Endothelial cell of umbilical vein (primary cell): Measurements from ENCODE around the gene KCNA2. TPM values are rescaled to one million over a fixed set of nuclear protein-coding genes. Genes with fewer than 3 reads are reported as not detected.

Experiments
- BruUV-seq: library from RNA; stranded (reverse); fragments of 400-500 nt; replicated peaks from 2 replicates; lab custom pipeline; 2021; lab: Mats Ljungman, UMichigan
- CTCF ChIA-PET: fragments of 300-600, 350-600 bp; sonication (Branson Sonifier 250); formaldehyde crosslinking; loops from one replicate; lab custom pipeline; 2021; ENCODE audit warnings: antibody characterized with exemption, inconsistent platforms; lab: Charles Lee
- POLR2A ChIA-PET: fragments of 300-600, 350-600 bp; sonication (Branson Sonifier 250); formaldehyde crosslinking; loops from one replicate; lab custom pipeline; 2021; ENCODE audit warnings: antibody characterized with exemption, inconsistent platforms; lab: Charles Lee
- DNase-seq: peaks from one replicate; pipeline ENCODE4 v3.0.0-alpha.2; 2011; ENCODE audit warnings: low read depth, low spot score
- FAIRE-seq: peaks from 2 replicates; lab custom pipeline; 2011; peaks lifted over from hg19 to GRCh38; lab: Jason Lieb, UNC
- H2AFZ ChIP-seq: 2 replicates; pipeline ENCODE4 v1.6.0; 2012; ENCODE audit warnings: low read depth, low read length, control low read depth, inconsistent platforms
- H3K27ac ChIP-seq: 2 replicates; pipeline ENCODE4 v1.5.1; 2011; ENCODE audit warnings: low read depth, mild to moderate bottlenecking, control low read depth, low read length, moderate library complexity; ENCODE audit not compliant: insufficient read depth
- H3K27me3 ChIP-seq, 2 experiments: 2 replicates each; pipeline versions ENCODE4 v1.6.0 to v1.6.1; 2011; ENCODE audit warnings: low read length in 2 of 2, mixed read lengths in 1 of 2; ENCODE audit not compliant: control insufficient read depth in 2 of 2, insufficient read depth in 2 of 2
- H3K36me3 ChIP-seq, 2 experiments: 2 replicates in 1 of 2; 3 replicates in 1 of 2; pipeline ENCODE4 v1.5.1; 2011; ENCODE audit warnings: low read length in 2 of 2, mild to moderate bottlenecking in 1 of 2, moderate library complexity in 1 of 2; ENCODE audit not compliant: control insufficient read depth in 2 of 2, insufficient read depth in 2 of 2; ENCODE audit errors: extremely low read depth in 1 of 2
- H3K4me1 ChIP-seq: 3 replicates; pipeline ENCODE4 v1.5.1; 2011; ENCODE audit warnings: mild to moderate bottlenecking, low read length; ENCODE audit not compliant: control insufficient read depth, insufficient read depth; ENCODE audit errors: extremely low read depth
- H3K4me2 ChIP-seq: 2 replicates; pipeline ENCODE4 v1.6.1; 2011; ENCODE audit warnings: low read length, control low read depth, mixed read lengths; ENCODE audit not compliant: insufficient read depth
- H3K4me3 ChIP-seq, 3 experiments: fragments of 200-600 bp in 1 of 3; sonication (generic), shearing (Covaris generic) in 1 of 3; replicated peaks in 1 of 3; 2 replicates each; pipeline ENCODE4 v1.5.1; 2011 to 2016; ENCODE audit warnings: control low read depth in 3 of 3, low read length in 3 of 3, mild to moderate bottlenecking in 2 of 3, inconsistent platforms in 1 of 3, low read depth in 1 of 3, moderate library complexity in 1 of 3; ENCODE audit not compliant: insufficient read depth in 1 of 3
- H3K79me2 ChIP-seq: 2 replicates; pipeline ENCODE4 v1.6.0; 2012; ENCODE audit warnings: low read length, inconsistent platforms; ENCODE audit not compliant: control insufficient read depth, insufficient read depth
- H3K9ac ChIP-seq: replicated peaks from 2 replicates; pipeline ENCODE3; 2011; ENCODE audit warnings: low read length, control low read depth; ENCODE audit not compliant: insufficient read depth; ENCODE audit errors: extremely low read depth
- H3K9me1 ChIP-seq: replicated peaks from 3 replicates; pipeline ENCODE4 v1.6.0; 2011; ENCODE audit warnings: mild to moderate bottlenecking, low read length; ENCODE audit not compliant: control insufficient read depth, insufficient read depth; ENCODE audit errors: extremely low read depth
- H3K9me3 ChIP-seq: replicated peaks from 2 replicates; pipeline ENCODE4 v1.5.1; 2012; ENCODE audit warnings: low read length, inconsistent platforms; ENCODE audit not compliant: control insufficient read depth, insufficient read depth
- H4K20me1 ChIP-seq: replicated peaks from 2 replicates; pipeline ENCODE3; 2011; ENCODE audit warnings: mild to moderate bottlenecking, low read length; ENCODE audit not compliant: control insufficient read depth, insufficient read depth; ENCODE audit errors: extremely low read depth
- CTCF ChIP-seq, 2 donors: IDR thresholded peaks; 1 replicate in 1 of 2; 2 replicates in 1 of 2; pipeline ENCODE4 v1.5.1; 2011; ENCODE audit warnings: low read length in 2 of 2, mild to moderate bottlenecking in 2 of 2, moderate library complexity in 2 of 2, control low read depth in 1 of 2, inconsistent platforms in 1 of 2, low read depth in 1 of 2; ENCODE audit not compliant: insufficient read depth in 1 of 2; ENCODE audit errors: extremely low read depth in 1 of 2
- EZH2 ChIP-seq: IDR thresholded peaks from 2 replicates; pipeline ENCODE4 v1.6.1; 2012; ENCODE audit warnings: borderline replicate concordance, low read depth, mild to moderate bottlenecking, moderate library complexity, low read length, inconsistent platforms; ENCODE audit not compliant: severe bottlenecking
- FOS ChIP-seq: IDR thresholded peaks from 2 replicates; pipeline ENCODE4 v1.6.1; 2011; ENCODE audit warnings: mild to moderate bottlenecking, low read length, moderate library complexity, borderline replicate concordance; ENCODE audit not compliant: insufficient read depth
- GATA2 ChIP-seq: IDR thresholded peaks from 2 replicates; pipeline ENCODE4 v1.7.0; 2011; ENCODE audit warnings: low read depth, mild to moderate bottlenecking, moderate library complexity, mixed read lengths, low read length; ENCODE audit not compliant: insufficient read length, insufficient read depth
- JUN ChIP-seq: IDR thresholded peaks from 2 replicates; pipeline ENCODE4 v1.6.1; 2011; ENCODE audit warnings: borderline replicate concordance, low read depth; ENCODE audit not compliant: insufficient read length, insufficient read depth
- MAX ChIP-seq: IDR thresholded peaks from 2 replicates; pipeline ENCODE4 v1.6.1; 2011; ENCODE audit not compliant: insufficient read depth, insufficient read length
- MYC ChIP-seq: IDR thresholded peaks from one replicate; pipeline ENCODE4 v1.6.1; 2011; ENCODE audit warnings: mild to moderate bottlenecking, low read depth, low read length
- POLR2A ChIP-seq: IDR thresholded peaks from 2 replicates; pipeline ENCODE4 v1.6.1; 2012; ENCODE audit warnings: low read depth, mild to moderate bottlenecking, control low read depth, low read length
- POLR2AphosphoS5 ChIP-seq: IDR thresholded peaks from 2 replicates; pipeline ENCODE4 v1.6.1; 2012; ENCODE audit warnings: low read depth, mild to moderate bottlenecking, control low read depth, low read length, moderate library complexity; ENCODE audit not compliant: insufficient read depth
- dilution Hi-C: fragments of 300-500 bp; cut with MboI; formaldehyde crosslinking; loops from one replicate; pipeline ENCODE4 v1.15.0; 2019; ENCODE audit warnings: low sequenced_read_pairs; ENCODE audit not compliant: extremely low pct_ligation_motif_present
- intact Hi-C: fragments of 100-400 bp; cut with micrococcal nuclease; formaldehyde crosslinking; loops from one replicate; pipeline ENCODE4 v1.10.0; 2022
- polyA plus RNA-seq, 4 experiments: library from polyadenylated mRNA; depleted of rRNA in 3 of 4; stranded (reverse) in 3 of 4; unstranded in 1 of 4; fragments of >200 nt; gene quantifications; 2 replicates each; pipeline versions ENCODE4 v1.2.1 to v1.2.3, GENCODE V29; 2011 to 2012; ENCODE audit warnings: missing spikeins in 1 of 4
- total RNA-seq: library from RNA; stranded (reverse); gene quantifications from 2 replicates; pipeline ENCODE4 v1.2.3, GENCODE V29; 2021

The KCNA2 gene
- total and polyA plus RNA-seq, 2 donors (not counting 3 experiments of a cell fraction or from before 2014, with no cell fraction given): not detected

- intact Hi-C loops: loop anchor here (5.0 kb wide), 1 partner anchor 42 kb away; no protein-coding TSS in a partner anchor
- no peak overlapping the region for H3K4me3 ChIP-seq
- no peak overlapping the region for H3K4me2 ChIP-seq
- no peak overlapping the region for H3K27ac ChIP-seq
- TF ChIP-seq EZH2: no peak
- no peak for TF ChIP-seq GATA2
- no peak for TF ChIP-seq FOS
- ChIA-PET CTCF (interaction anchor here (1.0 to 3.5 kb wide), 3 partner anchors 14 to 161 kb away, joined by 3 to 18 read pairs (median 10); no protein-coding TSS in a partner anchor), POLR2A (no interaction called here)
- H3K4me1 ChIP-seq: no peaks in the 10 kb centered on the region
- H3K27me3 ChIP-seq: peaks cover 46 to 48% of the 10 kb centered on the region in 2 experiments
- no peaks in the 10 kb centered on the region for H3K9me1 ChIP-seq
- no peaks in the 10 kb centered on the region for H3K9me3 ChIP-seq
- no peaks in the 10 kb centered on the region for H4K20me1 ChIP-seq
- DNase-seq (no peak), FAIRE-seq (no peak)
- H3K79me2 ChIP-seq: no peaks in the 10 kb centered on the region
- dilution Hi-C loops: no loop called here
- no peaks in the 10 kb centered on the region for H3K36me3 ChIP-seq
- H2AFZ ChIP-seq: no peak overlapping the region
- H3K9ac ChIP-seq: no peak overlapping the region
- BruUV-seq: no TSS peak
Observed at GRCh38 chr1:110604586-110605148, 1.5 kb downstream of the KCNA2 start.

- Histone ChIP-seq H3K4me3 (no peak overlapping the region), H3K27ac (no peak overlapping the region), H3K79me2 (no peaks in the 10 kb centered on the region), H3K4me2 (no peak overlapping the region), H3K9me1 (no peaks in the 10 kb centered on the region), H2AFZ (no peak overlapping the region), H3K9ac (no peak overlapping the region), H3K4me1 (no peaks in the 10 kb centered on the region), H3K36me3 (no peaks in the 10 kb centered on the region), H4K20me1 (no peaks in the 10 kb centered on the region), H3K27me3 (peaks cover 30 to 33% of the 10 kb centered on the region in 2 experiments), H3K9me3 (no peaks in the 10 kb centered on the region)
- intact Hi-C loops: no loop called here
- CTCF ChIA-PET: no interaction called here
- DNase-seq (no peak), FAIRE-seq (no peak)
- POLR2A ChIA-PET: no interaction called here
- dilution Hi-C loops: no loop called here
- BruUV-seq: no TSS peak
- no peak for TF ChIP-seq FOS
- no peak for TF ChIP-seq CTCF (IDR thresholded peaks at IDR 0.05; ENCODE audit: extremely low read depth in 1 of 2, insufficient read depth in 1 of 2, low read depth in 1 of 2, low read length in 2 of 2)
- TF ChIP-seq MYC: no peak
- no peak for TF ChIP-seq EZH2
- no peak for TF ChIP-seq POLR2AphosphoS5
- no peak for TF ChIP-seq POLR2A
- no peak for TF ChIP-seq GATA2
- TF ChIP-seq JUN: no peak
- no peak for TF ChIP-seq MAX
Observed at GRCh38 chr1:110603058-110603457, 3.1 kb downstream of the KCNA2 start.
